Hepatocyte (in vitro differentiated cells): ENCODE results near the gene OCEL1.

Source experiments
- CTCF ChIP-seq: fragments of 200-600 bp; sonication (generic); IDR thresholded peaks from 2 replicates; pipeline ENCODE4 v1.5.1; 2016; ENCODE audit warnings: antibody characterized with exemption, mild to moderate bottlenecking; ENCODE audit not compliant: poor library complexity
- EZH2 ChIP-seq: fragments of 200-600 bp; sonication (generic); IDR thresholded peaks from 2 replicates; pipeline ENCODE4 v1.6.1; 2016; ENCODE audit warnings: antibody characterized with exemption, mild to moderate bottlenecking, borderline replicate concordance

DNA sequence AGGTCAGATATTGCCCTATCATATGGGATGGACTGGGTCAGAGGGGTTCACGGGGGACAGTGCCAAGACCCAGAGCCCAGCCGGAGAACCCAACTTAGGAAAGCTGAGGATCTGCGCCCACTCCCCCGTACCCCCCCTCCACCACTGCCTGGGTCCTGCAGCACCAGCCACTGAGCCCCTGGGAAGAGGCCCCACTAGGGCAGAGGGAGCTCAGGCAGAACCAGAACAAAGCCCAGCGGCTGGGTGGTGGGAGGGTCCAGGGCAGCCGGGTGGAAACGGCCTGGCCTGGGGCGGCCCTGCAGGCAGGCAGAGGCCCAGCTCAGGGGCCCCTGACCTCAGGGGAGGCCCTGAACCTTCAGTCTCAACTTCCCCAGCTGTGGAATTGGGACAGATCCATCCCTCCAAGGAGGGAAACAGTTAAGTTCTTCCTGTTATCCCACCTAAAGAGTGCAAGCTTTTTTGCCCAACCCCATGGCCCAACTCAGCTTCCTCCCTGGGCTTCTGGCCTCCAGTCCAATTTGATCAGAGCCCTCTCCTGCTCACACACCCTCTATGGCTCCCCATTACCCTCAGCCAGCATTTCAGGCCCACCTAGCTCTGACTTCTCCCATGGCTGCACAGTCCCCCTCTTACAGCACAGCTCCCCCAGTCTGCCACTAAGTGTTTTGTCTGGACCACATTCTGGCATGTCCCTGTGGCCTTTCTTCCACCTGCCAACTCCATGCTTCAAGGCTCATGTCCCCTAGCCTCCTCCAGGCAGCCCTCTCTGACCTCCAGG is 16.6 kb downstream of the OCEL1 start:
- TF ChIP-seq CTCF (no peak), EZH2 (no peak)
